ENCODE data around the gene LENEP. TPM values are rescaled to one million over a fixed set of nuclear protein-coding genes. Genes with fewer than 3 reads are reported as not detected.
A peak's percentile ranks its signal among the peaks of the same experiment; 100 is the strongest.

LENEP gene
- total RNA-seq, 1 donor from 2014 or later: not detected

GRCh38 chr1:154960446-154961136 is 32.8 kb upstream of the LENEP start:
- DNase-seq: no peak

GRCh38 chr1:154961207-154962155 is 31.9 kb upstream of the LENEP start, which contains the start of gene PYGO2:
TSS of gene PYGO2 (minus strand) at chr1:154961782. CDS start at chr1:154961576, 206 bp downstream.
- DNase-seq: peak; percentile 66

- DNase-seq: no peak
Observed at GRCh38 chr1:154962156-154962749, 31.1 kb upstream of the LENEP start.

- no peak for DNase-seq
Observed at GRCh38 chr1:154962795-154963330, 30.5 kb upstream of the LENEP start.

- no peak for DNase-seq
Observed at GRCh38 chr1:154963643-154964042, 29.7 kb upstream of the LENEP start.

GRCh38 chr1:154964359-154964758 is 29.0 kb upstream of the LENEP start:
- DNase-seq: no peak

- DNase-seq: no peak
Observed at GRCh38 chr1:154966111-154966510, 27.3 kb upstream of the LENEP start.

GRCh38 chr1:154967331-154967950 is 25.9 kb upstream of the LENEP start:
- DNase-seq: no peak

- DNase-seq: no peak
Observed at GRCh38 chr1:154968731-154969130, 24.7 kb upstream of the LENEP start.

- no peak for DNase-seq
Observed at GRCh38 chr1:154969246-154969645, 24.1 kb upstream of the LENEP start.

- no peak for DNase-seq
Observed at GRCh38 chr1:154969860-154970452, 23.4 kb upstream of the LENEP start.

- peak; percentile 95 for DNase-seq
Observed at GRCh38 chr1:154970631-154971340, 22.6 kb upstream of the LENEP start, which contains the start of gene SHC1. TSS of gene SHC1 (minus strand) at chr1:154970747. CDS start at chr1:154970526, 221 bp downstream.

- no peak for DNase-seq
Observed at GRCh38 chr1:154971341-154971998, 21.9 kb upstream of the LENEP start.

- DNase-seq: no peak
Observed at GRCh38 chr1:154972213-154972516, 21.2 kb upstream of the LENEP start.

- DNase-seq: peak; percentile 20
Observed at GRCh38 chr1:154972517-154973343, 20.7 kb upstream of the LENEP start.

- peak; percentile 94 for DNase-seq
Observed at GRCh38 chr1:154973344-154974101, 19.9 kb upstream of the LENEP start.

- DNase-seq: peak; percentile 100
Observed at GRCh38 chr1:154974102-154974807, 19.1 kb upstream of the LENEP start, which contains the start of gene CKS1B. TSS of gene CKS1B (plus strand) at chr1:154974681. CDS start at chr1:154974746, 65 bp downstream.
